Stimulated activated CD8-positive, alpha-beta memory T cell treated with anti-CD3 and anti-CD28 coated beads, Interleukin-4, amount 100 ng/mL, for 48 hours (primary cell): Measurements from ENCODE around the gene PLEKHA8.

Source experiments
- DNase-seq: peaks from one replicate; pipeline ENCODE4 v3.0.0-alpha.2; 2020

Gene PLEKHA8, protein sequence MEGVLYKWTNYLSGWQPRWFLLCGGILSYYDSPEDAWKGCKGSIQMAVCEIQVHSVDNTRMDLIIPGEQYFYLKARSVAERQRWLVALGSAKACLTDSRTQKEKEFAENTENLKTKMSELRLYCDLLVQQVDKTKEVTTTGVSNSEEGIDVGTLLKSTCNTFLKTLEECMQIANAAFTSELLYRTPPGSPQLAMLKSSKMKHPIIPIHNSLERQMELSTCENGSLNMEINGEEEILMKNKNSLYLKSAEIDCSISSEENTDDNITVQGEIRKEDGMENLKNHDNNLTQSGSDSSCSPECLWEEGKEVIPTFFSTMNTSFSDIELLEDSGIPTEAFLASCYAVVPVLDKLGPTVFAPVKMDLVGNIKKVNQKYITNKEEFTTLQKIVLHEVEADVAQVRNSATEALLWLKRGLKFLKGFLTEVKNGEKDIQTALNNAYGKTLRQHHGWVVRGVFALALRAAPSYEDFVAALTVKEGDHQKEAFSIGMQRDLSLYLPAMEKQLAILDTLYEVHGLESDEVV

DNA sequence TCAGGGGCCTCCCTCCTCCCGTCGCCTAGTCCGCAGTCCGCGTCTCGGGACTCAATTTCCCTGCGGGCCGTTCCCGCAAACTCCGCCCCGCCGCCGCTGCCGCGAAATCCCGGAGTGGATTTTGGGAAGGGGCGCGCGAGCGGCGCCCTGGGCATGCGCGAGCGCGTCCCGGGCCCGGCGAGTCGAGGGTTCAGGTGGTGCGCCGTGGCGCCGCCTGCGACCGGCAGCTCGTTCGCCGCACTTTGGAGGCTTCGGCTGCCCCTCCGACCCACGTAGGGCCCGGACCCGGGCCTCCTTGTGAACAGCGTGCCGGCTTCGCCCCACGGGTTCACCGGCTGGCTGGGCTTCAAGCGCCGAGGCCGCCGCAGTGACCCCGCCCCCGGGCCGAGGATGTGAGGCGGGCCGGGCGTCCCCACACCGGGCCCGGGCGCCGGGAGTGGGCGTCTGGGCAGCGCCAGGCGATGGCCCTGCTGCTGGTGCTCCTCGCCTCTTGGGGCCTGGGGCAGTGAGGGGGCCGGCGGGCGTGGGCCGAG, at the start of gene PLEKHA8:
TSS of gene PLEKHA8 (plus strand) at position 197 of the 533 bp plus-strand sequence. CDS start 351 bp downstream, outside the sequence.
- peak; percentile 94 for DNase-seq

DNA sequence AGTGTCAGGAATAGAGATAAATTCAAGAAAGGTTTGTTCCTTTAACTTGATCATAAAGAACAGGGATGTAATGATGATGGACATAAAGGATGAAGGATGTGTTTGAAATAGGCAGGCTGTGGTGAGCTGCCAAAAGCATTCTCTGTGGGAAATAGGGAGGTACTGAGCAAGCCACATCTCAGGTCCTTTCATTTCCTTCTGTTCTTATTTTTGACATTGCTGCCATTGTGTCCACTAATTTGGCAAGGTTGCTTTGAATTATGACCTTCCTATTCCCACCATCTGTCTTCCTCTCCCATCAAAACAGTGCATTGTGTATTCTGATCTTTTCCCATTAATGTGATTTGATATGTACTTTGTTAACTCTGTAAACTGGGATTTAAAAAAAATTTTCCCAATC, 48.1 kb upstream of the PLEKHA8 start:
- DNase-seq, result no peak

DNA sequence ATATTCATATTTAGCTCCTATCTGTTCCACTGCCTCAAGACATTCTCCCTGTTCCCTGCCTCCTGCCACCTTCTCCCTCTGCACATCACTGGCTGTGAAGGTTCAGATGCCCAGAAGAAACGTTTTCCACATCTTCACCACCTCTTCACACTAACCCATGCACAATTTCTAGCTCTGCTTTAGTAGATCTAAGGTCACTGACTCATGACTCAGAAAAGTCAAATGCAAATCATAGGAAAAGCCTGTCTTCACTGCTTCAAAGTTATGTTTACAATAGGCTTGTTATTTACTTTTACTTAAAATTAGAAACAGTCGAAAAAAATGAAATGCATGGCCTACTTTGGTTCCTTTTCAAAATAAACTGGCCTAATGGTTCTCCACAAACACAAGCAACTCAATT, 41.1 kb upstream of the PLEKHA8 start:
- no peak for DNase-seq

DNA sequence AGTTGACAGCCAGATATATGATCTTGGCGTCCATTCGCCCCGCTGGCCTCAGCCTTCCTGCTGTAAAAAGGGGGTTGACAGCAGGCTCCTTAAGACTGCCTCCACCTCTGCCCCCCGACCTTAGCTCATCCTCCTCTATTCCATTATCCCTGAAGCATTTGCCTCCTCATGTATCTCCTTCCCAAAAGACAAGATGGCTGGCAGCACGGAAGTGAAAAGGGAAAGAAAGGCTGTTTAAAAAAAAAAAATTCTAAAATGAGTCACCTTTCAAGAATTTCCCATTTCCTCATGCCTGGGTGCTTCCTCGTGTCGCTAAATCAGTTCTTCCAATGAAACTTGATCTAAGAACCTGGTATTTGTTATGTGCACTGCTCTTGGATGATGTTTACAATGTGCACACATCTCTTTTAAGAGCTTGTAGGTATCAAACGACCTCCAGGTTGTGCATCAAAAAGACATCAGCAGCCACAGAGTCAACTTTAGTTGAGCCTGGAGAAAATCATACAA, 40.3 kb upstream of the PLEKHA8 start:
- no peak for DNase-seq

DNA sequence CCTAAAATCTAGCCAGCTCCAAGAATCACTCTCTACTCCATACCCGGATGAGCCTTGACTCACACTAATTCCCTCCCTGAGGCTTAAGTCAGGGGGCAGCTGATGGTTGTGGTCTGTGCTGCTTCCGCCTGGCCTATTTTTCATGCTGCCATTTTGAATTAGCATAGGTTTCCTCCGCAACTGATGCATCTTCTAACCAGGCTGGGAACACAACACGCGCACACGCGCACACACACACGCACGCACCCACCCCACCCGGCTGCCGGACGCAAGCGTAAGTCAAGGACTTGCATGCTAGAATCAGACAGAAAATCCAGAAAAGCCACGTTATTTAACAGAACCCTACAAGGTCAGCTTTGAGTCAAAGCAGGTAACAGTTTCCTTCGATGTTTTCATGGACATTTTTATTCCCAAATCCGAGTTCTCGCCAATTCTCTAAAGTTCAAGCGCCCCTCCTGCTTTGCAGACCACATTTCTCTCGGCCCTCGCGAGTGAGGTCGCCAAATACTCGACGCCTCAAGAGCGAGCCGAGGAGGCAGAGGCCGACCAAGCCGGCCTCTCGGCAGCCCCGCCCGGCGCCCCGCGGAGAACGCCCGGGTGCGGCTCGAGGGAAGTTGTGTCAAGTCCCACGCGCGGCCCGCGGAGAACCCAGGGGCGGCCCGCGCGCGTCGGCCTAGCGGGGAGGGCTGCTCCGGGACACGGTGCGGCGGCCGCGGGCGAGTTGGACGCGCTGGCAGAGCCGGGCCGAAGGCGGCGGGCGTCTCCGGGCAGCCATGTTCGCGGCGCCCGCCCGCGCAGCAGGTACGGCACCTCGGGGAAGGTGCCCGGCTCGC, 39.6 kb upstream of the PLEKHA8 start:
- peak; percentile 39 for DNase-seq

DNA sequence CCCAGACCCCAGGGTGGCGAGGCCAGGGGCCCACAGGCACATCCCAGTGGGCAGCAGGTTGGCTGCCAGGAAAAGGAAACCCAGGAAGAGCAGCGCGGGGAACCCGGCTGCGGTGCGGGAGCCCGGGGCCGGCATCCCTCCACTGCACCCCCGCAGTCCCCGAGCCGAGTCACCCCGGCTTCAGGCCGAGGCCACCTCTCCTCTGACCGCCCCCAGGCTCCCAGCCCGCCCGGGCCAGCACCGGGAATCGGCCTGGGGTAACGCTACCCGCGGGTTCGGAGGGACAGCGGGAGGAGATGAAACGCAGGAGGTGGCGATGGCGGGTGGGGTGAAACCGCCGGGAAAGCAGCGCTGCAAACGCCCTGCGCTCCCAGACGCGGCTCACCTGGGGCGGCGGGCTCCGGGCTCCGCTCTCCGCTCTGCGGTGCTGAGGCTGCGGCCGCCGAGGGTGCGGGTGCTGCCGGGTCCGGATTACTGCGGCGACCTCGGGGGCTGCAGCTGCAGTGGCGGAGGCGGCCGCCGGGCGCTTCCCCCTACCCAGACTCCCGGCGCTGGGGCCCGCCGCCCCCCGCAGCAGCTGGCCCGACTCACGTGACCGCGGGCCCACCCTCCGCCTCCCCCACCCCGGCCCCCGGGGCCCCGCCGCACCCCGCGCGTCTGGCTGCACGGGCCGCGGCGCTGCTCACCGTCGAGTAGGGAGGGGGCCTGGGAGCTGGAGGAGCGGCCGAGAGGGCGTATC, 38.8 kb upstream of the PLEKHA8 start, which contains the start of gene SCRN1:
TSS of gene SCRN1 (minus strand) at position 545 of the 739 bp plus-strand sequence. CDS start 20,734 bp downstream, outside the sequence.
- DNase-seq, result peak; percentile 31

DNA sequence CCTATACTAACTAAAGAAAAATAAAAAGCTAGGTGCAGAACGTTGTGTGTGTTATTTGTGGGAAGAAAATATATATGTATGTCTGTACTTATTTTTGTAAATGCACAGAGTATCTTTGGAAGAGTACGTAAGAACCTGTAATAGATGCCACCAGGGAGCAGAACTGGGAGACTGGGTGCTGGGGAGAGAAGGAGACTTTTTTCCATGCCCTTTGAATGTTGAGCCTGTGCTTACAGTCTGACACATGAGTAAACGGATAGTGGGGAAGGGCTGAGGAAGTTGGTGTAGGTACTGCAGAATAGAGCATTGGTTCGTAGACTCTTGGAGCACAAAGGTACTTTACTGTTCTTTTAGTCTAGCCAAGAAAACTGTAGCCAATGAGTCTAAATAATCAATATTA, 37.3 kb upstream of the PLEKHA8 start:
- no peak for DNase-seq

DNA sequence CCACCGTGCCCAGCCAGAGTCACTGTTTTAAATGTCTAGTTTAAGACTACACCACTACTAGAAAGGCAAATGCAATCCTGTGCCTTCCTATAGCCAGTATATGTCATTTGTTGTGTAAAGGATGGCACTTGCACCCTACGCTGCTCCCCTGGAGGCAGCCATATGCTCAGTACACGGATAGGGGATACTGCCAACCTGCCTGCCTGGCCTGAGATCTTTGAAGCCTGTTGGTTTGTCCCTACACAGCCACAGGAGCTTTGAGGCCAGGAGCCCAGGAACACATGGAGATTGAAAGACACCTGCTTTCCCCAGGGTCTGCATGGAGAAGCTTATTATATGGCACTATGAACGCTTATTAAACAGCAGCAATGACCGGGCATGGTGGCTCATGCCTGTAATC, 36.3 kb upstream of the PLEKHA8 start:
- no peak for DNase-seq

DNA sequence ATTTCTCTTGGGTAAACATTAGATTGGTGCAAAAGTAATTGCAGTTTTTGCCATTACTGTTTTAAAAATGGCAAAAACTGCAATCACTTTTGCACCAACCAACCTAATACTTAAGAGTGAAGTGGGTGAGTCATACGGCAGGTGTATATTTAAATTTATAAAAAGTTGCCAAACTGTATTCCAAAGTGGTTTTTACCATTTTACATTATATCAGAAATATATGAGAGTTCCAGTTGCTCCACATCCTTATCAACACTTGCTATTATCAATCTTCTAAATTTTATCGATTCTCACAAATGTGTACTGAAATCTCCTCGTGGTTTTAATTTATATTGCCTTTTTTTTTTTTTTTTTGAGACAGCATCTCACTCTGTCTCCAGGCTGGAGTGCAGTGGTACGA, 35.1 kb upstream of the PLEKHA8 start:
- DNase-seq, result no peak

DNA sequence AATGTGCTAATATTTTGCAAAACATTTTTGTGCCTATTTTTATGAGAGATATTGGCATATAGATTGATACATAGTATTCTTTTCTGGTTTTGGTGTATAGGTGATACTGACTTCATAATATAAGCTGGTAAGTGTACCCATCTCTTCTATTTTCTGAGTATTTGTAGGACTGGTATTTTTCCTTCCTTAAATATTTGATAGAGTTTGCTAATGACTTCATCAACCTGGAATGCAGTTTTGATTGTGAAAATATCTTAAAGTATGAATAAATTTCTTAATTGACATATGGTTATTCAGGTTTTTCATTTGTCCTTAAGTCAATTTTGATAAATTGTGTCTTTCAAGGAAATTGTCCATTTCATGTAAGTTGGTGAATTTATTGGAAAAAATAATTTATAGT, 32.6 kb upstream of the PLEKHA8 start:
- no peak for DNase-seq

DNA sequence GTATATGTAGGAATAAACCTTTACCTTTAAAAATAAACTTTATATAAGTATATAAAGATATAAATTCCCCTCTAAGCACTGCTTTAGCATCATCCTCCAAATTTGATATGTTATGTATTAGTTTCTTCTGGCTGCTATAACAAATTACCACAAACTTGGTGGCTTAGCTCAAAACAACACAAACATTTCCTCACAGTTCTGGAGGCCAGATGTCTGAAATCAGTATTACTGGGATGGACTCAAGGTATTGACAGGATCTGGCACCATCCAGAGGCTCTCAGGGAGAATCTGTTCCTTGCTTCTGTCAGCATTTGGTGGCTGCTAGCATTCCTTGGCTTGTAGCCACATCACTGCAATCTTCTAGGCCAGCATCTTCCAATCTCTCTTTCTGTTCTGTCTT, 31.9 kb upstream of the PLEKHA8 start:
- no peak for DNase-seq

DNA sequence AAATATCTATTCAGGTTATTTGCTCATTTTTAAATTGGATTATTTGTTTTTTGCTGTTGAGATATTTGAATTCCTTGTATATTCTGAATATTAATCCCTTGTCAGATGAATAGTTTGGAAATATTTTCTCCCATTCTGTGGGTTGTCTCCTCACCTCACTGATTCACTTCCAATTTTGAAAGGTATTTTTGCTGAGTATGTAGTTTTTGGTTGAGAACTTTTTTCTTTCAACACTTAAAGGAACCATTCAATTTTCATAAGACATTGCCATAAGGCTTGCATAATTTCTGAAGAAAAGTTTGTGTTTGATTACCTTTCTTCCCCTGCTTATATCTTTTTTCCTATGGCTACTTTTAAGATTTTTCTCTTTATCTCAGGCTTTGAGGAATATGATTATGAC, 29.7 kb upstream of the PLEKHA8 start:
- no peak for DNase-seq

DNA sequence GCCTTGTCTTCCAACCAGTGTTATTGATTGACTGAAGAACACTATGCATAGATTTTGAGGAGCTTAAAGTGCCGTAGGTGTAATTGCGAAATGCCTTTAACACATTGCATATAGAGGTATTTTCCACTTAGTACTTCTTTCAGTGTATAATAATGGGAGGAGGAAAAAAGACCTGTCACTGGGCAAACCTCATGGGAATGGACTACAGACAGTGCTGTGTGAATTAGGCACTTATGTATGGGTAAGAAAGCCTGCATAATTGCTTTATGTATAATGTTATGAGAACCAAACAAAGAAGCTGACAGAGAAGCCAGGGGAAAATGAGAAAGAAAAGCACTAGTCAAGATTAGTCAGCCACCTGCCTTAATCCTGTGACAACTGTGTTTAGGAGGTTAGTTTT, 26.2 kb upstream of the PLEKHA8 start:
- DNase-seq, result no peak

DNA sequence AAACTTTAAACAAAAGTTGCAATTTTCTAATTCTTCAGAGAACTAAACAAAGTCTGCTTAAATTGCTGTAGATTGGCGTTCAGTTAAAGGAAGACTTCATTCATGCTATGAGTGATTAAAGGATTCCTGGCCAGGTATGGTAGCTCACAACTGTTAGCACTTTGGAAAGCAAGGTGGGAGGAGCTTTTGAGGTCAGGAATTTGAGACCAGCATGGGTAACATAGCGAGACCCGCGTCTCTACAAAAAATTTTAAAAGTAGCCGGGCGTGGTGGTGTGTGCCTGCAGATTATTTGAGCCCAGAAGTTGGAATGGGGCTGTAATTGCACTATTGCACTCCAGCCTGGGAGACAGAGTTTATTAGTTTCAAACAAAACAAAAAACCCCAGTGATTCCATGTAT, 25.1 kb upstream of the PLEKHA8 start:
- DNase-seq, result no peak

DNA sequence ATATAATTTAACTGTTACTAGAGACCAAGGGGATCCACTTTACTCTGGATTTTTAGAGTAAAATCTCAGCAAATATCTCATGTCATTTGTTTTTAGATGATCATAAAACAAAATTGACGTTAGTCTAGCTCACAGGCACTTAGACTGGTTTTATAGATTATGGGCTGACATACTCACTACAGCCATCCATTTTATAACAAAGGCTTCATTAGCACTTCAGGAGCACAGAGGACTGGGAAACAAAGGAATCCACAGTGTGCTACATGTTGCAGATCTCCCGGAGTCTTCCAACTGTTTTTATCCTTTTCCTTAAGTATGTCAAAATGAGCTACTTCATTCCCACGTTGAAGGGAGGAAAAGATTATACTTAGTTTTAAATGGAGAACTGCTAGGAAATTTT, 22.7 kb upstream of the PLEKHA8 start:
- no peak for DNase-seq

DNA sequence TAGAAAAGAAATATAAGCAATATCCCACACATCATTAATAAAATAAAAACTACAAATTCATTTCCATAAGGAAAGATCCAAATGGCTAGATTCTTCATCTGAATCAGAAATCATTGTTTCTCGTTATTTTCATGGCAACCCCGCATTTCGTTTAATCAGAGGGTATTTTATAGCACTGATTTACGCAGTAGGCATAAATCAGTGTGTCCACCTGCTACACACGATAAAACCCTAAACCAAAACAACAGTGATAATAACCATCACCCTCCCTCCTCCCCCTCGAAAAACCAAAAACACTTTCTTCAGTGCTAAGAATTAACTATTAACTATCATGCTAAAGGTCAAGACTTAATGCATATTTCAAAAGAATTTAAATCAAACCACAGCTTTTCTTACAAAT, 18.2 kb upstream of the PLEKHA8 start:
- DNase-seq, result no peak

DNA sequence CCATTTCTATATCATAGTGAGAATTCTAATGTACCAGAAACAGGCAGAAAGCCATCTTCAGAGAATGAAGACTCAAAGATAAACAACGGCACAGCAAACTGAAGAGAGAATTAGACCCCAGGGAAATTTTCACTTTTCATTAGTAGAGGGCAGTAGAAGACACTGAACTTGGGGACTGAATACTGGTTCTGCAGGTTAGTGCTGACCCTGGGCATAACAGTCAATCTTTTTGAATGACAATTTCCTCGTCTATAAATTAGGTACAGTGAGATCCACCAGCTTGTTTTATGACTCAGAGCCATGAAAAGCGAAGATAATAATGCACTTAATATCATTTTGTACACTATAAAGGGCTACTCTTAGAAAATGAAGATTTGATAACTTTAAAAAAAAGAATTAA, 15.5 kb upstream of the PLEKHA8 start:
- no peak for DNase-seq

DNA sequence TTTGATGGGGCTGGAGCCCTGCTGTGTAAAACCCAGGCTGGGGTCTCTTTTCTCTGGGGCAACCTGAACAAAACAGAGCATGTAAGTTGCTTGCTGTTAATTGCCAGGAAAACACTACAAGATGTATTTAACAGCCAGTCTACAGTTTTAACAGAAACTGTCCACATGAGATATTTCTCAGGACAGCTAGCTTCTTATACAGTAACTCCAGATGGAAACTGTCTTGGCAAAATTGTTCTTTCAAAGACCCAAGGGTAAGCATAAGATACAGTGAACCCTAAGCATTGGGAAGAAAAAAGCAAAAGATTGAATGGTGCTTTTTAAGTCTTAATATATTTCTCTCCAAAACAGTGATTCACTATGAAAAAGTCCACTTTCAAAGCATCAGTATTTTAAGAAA, 9.8 kb upstream of the PLEKHA8 start:
- no peak for DNase-seq

DNA sequence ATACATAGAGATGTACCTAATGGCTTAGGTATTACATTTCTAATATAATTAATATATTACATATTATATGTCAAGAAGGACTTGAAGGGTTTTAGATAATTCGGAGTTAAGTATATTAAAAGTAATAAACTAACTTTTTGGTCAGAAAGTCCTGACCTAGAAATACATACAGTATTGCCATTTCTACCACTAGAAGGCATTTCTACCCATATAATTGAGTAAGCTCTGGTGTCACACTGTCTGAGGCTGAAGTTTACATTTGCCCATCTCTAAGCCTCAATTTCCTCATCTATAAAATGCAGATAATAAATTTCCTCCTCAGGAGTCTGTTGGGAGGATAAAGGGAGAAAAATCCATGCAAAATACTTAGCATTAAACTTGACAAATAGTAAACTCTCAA, 8.8 kb upstream of the PLEKHA8 start:
- no peak for DNase-seq

DNA sequence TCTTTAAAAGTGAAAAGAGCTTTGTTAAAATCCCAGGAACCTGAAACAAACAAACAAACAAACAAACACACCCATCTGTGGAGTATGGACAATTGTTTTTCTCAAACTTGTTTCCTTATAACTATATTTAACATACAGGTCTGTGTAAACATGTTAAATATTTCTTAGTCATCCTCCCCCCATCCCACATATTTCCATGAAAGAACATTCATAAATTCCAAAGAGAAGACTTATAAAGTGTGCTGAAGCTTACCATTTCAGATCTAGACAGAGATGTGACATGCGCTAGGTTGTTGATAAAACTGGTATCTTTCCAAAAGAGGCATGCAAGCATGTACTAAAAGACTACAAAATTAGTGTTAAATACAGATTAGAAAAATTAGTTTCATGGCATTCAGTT, 8.3 kb upstream of the PLEKHA8 start:
- DNase-seq, result no peak

DNA sequence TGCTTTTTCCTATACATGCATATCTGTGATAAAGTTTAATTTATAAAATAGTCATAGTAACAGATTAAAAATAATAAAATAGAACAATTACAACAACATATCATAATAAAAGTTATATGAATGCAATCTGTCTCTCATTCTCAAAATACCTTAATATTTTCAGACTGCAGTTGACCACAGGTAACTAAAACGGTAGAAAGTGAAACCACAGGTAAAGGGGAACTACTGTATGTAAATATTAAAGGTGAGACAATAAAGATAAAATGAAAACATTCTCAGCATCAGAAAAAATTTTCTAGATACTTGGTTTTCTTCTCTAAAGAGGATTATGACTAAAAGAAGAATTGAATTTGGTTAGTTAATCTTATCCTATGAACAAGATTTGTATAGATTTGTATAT, 7.7 kb upstream of the PLEKHA8 start:
- DNase-seq, result no peak

DNA sequence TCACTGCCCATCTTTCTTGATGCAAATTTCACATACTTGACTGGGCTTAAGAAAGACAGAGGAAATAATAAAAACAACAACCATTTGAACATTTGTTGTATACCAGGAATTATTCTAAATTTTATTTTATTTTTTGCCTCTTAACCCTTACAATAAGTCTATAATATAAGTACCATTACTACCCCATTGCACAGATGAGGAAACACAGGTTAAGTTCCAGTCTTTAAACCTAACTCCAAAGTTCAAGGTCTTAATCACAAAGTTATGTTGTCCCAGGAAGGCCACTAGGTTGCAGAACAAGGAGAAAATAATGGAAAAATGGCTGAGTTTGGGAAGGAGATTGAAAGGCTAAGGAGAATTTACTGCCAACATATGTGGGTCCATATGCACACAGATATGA, 5.2 kb upstream of the PLEKHA8 start:
- no peak for DNase-seq

DNA sequence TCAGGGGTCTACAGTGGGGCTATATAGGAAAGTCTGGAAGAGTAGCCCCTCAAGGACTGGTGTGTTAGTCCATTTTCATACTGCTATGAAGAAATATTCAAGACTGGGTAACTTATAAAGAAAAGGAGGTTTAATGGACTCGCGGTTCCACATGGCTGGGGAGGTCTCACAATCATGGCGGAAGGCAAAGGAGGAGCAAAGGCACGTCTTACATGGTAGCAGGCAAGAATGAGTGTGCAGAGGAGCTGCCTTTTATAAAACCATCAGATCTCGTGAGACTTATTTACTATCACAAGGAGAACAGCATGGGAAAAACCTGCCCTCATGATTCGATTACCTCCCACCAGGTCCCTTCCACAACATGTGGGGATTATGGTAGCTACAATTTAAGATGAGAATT, 4.7 kb upstream of the PLEKHA8 start:
- no peak for DNase-seq
